Frontal cortex (tissue), 4 donors: ENCODE data around the gene RALGDS. TPM values are rescaled to one million over a fixed set of nuclear protein-coding genes. Genes with fewer than 3 reads are reported as not detected.

ENCODE experiments used
- DNase-seq, 2 donors: peaks; one replicate each; pipeline ENCODE4 v3.0.0; 2012; ENCODE audit warnings: low spot score in 2 of 2
- FAIRE-seq: peaks from 2 replicates; lab custom pipeline; 2012; peaks lifted over from hg19 to GRCh38; lab: Jason Lieb, UNC
- total RNA-seq: library from RNA; depleted of rRNA; stranded (reverse); fragments of >200 nt; gene quantifications from one replicate; pipeline ENCODE4 v1.2.3, GENCODE V29; 2014
- donor health status: control.
- donor health status: control.
- donor health status: control.

The RALGDS gene
- total RNA-seq, 1 donor from 2014 or later, result 79.9 TPM

- FAIRE-seq, result no peak
- no peak for DNase-seq
Measured at GRCh38 chr9:133109931-133110650, 10.9 kb downstream of the RALGDS start.

DNA sequence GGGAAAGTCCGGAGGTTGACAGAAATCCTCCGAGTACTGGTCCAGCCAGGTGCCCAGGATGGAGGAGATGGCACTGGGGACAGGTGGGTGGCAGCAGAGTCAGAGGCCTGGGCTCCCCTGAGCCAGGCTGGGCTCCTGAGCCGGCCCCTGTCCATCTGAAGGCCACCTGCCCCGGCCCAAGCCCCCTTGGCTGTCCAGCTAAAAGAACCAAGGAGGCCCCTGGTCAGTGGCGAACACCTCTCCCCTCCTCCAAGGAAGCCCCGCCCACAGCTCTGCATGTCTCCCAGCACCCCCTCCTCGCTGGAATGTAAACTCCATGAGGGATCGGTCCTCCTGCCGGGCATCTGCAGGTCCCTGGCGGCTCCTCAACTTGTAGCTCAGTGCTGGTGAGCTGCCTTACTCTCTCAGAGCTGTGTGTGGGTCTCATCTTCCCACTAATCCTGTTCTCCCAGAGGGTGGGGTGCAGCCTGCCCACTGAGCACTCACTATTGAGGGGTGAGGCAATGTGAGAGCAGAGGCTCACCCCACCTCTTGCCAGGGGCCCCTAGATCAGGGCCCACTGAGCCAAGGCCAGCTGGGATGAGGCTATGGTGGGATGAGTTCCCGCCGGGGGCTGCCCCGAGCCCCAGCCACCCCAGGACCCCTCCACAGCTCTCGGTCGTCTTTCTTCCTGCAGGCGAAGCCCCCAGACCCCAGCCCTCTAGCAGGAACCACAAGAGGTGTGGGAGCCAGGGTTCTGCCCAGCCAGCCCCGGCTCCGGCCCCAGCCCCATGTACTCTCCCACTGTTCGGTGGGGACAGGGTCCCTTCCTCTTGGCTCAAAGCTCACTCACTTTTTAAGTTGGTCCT, 12.0 kb downstream of the RALGDS start:
- no peak for FAIRE-seq
- no peak for DNase-seq

DNA sequence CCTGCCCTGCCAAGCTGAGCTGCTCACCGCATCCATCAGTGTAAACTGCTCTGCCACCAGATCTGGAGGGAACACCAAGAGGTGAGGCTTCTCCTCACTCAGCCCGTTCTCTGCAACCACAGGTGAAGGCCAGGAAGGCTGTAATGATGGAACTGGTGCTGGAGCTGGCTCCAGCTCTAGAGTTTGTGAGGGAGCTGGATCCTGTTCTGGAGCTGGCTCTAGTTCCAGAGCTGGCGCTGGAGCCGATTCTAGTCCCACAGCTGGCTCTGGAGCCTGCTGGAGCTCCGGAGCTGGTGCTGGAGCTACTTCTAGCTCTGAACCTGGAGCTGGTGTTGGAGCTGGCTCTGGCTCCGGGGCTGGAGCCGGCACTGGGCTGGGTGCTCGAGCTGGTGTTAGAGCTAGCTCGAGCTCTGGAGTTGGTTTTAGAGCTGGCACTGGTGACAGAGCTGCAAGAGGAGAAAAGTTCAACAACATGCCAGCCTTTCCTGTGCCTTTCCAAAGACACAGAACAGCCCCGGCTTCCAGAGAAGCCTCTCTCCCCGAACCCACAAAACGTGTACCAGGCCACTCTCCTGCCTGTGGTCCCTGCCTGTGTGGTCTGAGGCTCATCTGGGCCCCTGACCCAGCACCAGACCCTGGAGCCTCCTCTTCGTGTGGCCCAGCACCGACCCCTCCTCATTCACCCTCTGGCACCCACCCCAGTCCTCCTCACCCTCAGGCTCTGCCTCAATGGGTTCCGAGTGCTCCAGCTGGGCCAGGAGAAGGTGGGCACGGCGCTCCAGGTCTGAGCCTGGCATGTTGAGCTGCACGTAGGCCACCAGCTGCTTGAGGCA, 12.9 kb downstream of the RALGDS start:
- no peak for DNase-seq

DNA sequence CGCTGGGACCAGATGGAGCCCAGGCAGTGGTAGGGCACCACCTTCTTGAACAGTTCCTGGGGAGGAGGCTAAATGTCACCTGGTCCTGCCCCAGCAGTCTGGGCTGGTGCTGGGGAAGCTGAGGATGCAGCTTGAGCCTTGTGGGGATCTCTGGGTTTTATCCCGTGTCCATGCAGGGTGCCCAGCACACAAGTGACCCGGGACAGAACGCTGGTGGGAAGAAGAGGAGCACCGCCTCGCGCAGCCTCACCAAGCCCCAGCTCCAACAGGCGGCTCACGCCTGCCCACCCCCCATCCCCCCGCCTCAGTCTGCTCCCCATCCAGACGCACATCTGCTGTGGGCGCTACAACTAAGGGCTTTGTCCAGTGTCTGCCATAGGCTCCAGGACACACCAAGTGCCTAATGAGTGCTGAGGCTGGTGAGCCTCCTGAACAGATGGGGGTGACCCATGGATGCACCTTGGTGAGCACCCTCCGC, 13.8 kb downstream of the RALGDS start:
- DNase-seq (no peak), FAIRE-seq (no peak)

More for the DNA sequence above, 12.9 kb downstream of the RALGDS start:
- FAIRE-seq, result no peak

GRCh38 chr9:133106511-133107244, 14.4 kb downstream of the RALGDS start:
- DNase-seq (no peak), FAIRE-seq (no peak)

- DNase-seq (no peak), FAIRE-seq (no peak)
Measured at GRCh38 chr9:133105461-133105770, 15.6 kb downstream of the RALGDS start.

- no peak for FAIRE-seq
- no peak for DNase-seq
Measured at GRCh38 chr9:133104718-133105460, 16.2 kb downstream of the RALGDS start.

DNA sequence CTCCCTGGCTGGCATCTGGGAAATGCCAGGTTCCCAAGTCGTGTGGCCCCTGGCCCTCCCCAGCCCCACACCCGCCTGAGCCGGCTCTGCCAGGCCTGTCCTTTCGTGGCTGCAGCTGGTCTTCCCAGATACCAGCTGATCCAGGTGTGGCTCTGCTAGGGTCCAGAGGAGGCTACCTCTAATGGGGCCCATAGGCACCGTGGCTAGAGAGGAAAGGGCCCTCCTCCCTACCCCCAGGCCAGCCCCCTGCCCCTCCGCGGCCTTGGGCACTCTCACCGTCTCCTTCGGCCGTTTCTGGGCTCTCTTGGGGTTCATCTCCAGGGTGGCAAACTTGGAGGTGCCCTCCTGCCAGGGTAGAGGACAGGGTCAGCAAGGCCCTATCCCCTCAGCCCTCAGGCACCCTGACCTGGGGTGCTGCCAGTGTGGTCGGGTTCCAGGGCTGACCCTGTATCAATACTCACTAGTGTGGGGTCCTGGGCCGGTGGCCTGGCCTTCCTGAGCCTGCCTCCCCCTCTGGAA, 17.0 kb downstream of the RALGDS start:
- FAIRE-seq (no peak), DNase-seq (no peak)

GRCh38 chr9:133103183-133103986, 17.7 kb downstream of the RALGDS start:
- FAIRE-seq (no peak), DNase-seq (peak; percentile 77 to 84)

- FAIRE-seq (no peak), DNase-seq (no peak)
Measured at GRCh38 chr9:133102190-133103021, 18.6 kb downstream of the RALGDS start.

DNA sequence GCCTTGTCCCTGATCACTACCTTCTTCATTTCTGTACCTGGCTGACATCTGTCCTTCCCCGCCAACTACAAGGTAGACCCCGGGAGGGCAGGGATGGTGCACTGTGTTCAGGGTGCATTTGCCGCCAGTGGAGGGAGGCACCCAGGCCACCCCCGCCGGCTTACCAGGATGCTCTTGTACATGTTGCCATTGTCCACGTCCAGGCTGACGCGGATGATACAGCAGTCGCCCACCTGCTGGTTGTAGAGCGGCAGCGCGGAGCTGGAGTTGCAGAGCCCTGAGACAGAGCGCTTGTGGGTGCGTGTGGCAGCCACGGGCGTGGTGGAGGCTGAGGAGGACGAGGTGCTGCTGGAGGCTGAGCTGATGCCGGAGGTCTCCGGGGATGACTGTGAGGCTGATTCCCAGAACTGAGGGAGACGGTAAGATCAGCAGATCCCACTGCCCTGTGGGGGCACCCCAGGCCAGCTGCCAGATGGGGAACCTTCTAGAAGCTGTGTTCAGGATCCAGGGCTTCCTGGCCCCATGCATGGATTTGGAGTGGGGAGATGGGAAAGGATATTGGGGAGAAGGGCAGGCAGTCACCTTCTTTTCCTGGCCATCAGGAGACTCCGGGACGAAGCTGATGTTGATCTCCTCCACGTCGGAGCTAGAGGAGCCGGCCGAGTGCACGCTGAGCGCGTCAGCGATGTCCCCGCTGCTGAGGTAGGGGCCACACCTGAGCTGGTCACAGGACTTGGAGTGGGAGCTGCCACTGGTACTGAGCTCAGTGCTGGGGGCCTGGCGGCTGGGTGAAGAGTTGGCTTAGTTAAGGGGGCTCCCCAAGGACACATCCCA, 19.5 kb downstream of the RALGDS start:
- FAIRE-seq (no peak), DNase-seq (no peak)

DNA sequence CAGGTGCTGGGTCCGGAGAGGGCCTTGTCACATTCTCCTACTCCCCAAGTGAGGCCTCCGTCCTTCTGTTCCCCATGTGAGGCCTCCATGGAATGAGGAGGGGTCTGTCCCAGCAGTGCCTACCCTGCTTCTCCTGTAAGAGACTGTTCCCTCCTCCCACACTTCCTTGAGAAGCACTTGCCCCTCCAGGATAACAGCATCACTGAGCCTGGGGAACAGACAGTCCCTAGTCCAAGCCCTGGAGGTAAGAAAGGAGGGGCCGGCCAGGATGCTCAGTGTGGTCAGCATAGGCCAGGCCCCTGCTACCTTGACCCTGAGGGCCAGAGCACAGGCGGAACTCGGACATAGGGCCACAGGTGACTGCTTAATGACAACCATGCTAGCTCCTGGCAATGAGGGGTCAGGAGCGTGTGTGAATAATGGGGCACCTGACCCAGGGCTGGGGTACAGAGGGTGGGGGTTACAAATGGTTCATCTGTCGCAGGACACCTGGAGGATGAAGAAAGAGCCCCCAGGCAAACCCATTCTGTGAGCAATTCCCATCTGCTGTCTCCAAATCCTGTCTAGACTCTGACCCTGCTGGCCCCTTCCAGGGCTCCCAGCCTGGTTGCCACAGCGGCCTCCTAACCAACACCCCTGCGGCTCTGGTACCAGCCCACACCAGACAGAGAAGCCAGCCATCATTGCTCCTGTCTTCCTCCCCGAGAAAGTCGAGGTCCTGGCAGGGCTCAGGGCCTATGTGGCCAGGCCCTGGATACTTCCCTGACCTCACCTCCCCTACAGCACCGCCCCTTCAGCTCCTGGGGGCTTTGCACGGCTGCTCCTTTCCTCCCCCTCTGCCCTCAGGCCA, 20.3 kb downstream of the RALGDS start:
- no peak for DNase-seq
- no peak for FAIRE-seq

DNA sequence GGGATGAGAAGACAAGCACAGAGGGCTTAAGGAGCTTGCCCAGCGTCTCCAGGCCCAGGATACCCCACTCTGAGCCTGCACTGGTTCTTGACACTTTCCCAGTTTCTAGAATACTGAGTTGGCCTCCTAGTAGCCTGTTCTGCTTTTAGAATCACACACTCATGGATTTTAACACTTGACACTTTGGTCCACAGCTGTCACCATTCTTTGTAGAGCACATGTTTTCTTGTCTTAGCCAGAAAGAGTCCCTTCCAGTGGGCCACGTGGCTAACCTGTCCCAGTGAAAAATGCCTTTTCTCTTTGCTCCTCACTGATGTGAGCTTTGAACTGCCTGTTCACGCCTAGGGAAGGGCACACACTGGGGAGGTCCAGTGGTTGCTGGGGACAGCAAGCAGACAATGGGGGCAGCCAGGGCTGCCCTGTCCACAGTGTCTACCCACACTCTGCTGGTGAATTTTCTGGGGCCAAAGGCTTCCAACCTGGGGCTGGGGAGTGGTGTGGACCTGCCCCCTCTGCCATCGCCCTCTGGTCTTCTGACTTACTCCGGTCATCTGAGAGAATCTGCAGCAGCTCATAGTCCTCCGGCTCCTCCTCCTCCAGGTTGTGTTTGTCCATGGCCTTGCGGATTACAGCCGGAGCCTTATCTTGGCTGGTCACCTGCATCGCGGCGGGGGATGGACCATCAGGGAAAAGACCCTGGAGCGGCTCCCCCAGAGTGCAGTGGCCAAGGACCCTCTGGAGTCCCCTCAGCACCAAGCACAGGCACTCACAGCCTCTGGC, 21.1 kb downstream of the RALGDS start:
- DNase-seq (no peak), FAIRE-seq (no peak)

- FAIRE-seq (no peak), DNase-seq (no peak)
Measured at GRCh38 chr9:133098871-133099270, 22.2 kb downstream of the RALGDS start.
